ENCODE results near the gene GARIN5A.
"Not testable (repeated sequence)": the region's sequence is repeated elsewhere in the genome, so short reads cannot be mapped to it uniquely, and the experiment has no call there.

The GARIN5A gene

GRCh38 chr19:50488389-50489194 is 11.9 kb upstream of the GARIN5A start:
- DNase-seq (ENCODE audit: low read depth, low spot score) = no peak

DNA sequence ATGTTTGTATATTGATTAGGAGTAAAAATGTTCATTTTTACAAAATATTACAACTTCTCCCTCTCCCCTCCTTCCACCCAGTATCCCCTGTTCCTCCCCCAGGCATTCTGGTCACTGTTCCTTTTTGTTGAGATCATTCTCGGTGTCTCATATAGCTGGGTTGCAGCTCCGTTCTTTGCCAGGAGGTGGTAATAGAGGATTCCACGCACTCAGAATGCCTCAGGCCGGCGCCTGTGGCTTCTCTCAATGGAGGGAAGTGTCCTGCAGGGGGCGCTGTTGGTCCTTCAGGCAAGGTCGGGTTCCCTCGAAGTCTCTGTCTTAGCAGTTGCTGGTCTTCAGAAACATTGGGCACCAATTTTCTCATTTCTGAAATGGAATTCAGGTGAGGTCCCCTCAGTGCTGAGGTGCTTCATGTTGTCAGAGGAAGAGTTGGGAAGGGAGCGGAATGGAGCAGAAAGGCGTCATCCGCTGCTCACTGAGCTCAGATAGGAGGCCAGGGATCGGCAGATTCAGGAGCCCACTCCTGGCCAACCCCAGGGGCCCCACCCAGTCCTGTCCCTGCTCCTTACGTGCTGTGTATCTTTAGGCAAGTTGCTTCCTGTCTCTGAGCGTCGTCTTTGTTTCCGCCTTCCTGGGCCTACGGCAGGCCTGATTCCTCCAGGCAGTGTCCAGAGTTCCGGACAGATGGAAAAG is 10.3 kb upstream of the GARIN5A start:
- peak; percentile 96 for DNase-seq (ENCODE audit: low read depth, low spot score)

GRCh38 chr19:50485284-50485955 is 8.8 kb upstream of the GARIN5A start:
- no peak for DNase-seq (ENCODE audit: low read depth, low spot score)

DNA sequence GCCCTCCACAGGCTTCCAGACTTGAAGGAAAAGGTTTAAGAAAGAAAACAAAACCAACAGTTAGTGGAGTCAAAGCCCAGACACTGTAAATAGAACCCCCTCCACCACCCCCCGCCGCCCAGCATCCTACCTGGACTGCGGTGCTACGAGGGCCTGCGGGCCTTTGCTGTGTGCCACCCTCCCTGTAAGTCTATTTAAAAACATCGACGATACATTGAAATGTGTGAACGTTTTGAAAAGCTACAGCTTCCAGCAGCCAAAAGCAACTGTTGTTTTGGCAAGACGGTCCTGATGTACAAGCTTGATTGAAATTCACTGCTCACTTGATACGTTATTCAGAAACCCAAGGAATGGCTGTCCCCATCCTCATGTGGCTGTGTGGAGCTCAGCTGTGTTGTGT is 6.3 kb upstream of the GARIN5A start:
- DNase-seq (ENCODE audit: low read depth, low spot score) = no peak

DNA sequence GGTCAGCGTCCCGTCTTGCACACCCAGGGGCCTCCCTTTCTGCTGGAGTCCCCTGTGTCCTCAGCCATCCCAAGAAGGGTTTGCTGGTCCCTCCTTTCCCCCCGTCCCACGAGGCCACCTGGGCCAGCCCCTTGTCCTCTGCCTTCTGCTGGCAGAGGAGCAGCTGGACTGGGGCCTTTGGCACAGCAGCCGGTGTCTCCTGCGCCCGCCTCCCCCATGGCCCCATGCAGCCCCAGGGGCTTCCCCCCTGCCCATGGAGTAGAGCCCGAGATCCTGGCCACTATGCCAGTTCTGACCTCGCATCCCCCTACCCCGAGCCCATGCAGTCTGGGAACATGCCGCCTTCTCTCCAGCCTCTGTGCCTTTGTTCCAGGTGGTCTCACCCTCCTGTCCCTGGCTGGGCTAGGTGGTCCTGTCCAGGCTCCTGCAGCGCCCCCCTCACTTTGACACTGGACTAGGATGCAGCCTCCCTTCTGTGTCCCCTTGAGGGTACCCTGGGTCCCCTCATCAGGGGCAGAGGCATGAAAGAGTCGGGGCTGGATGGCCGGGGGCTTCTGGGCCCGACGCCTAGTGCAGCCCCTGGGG is 5.7 kb upstream of the GARIN5A start:
- no peak for DNase-seq (ENCODE audit: low read depth, low spot score)

DNA sequence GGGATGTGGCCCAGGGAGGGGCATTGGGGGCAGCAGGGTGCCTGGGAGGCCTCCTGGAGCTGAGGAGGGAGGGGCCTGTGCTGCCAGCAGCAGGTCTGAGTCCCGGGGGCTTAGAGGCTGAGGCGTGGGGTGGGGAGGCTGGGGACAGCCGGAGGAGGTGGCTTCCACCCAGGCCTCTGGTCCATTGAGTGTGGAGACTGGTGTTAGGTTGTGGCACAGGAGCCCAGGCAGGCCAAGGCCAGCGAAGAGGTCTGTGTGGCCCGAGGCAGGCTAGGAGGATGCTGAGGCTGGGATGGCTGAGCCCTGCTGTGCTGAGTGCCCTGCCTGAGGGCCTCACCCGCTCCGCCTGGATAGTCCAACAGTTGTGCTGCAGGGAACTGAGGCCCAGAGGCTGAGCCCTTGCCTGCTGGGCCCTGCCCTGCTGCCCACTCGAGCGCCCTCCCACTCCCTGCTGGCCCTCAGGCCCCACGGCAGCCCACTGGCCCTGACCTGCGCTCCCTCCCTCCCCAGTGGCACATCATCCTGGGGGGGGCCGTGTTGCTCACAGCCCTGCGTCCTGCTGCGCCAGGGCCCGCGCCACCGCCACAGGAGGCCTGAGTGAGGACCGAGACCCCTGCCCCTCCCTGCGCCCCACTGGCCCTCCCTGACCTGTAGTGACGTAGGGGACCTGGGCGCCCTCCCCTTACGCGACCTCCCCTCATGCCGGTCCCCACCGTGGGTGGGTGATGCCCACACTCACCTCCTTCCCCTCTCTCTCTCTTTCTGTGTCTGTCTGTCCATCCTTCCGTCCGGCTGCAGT is 4.9 kb upstream of the GARIN5A start:
- no peak for DNase-seq (ENCODE audit: low read depth, low spot score)

DNA sequence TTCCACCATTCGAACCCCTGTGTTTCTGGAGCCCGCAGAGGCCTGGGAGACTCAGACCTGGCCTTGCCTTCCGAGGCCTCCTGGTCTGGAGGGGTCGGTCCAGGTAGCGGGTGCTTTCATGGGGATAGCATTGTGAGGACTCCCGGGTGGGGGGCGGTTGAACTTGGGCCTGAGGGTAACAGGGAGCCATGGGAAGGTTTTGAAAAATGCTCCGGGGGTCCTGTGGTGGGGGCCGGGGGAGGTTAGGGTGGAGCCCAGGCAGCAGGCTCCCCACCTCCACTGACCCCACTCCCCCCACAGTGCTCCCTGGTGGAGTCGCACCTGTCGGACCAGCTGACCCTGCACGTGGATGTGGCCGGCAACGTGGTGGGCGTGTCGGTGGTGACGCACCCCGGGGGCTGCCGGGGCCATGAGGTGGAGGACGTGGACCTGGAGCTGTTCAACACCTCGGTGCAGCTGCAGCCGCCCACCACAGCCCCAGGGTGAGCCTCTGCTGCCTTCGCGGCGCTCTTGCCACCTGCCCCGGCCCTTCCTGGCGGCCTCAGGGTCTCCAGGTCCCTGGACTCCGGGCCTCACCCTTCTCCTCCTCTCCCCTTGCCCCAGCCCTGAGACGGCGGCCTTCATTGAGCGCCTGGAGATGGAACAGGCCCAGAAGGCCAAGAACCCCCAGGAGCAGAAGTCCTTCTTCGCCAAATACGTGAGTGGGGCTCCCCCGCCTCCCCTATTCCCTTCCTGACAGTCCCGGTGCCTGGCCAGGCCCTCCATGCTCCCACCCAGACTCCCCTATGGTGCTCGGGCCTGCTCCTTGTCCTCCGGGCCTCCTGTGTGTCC is 3.8 kb upstream of the GARIN5A start:
- DNase-seq (ENCODE audit: low read depth, low spot score) = no peak

DNA sequence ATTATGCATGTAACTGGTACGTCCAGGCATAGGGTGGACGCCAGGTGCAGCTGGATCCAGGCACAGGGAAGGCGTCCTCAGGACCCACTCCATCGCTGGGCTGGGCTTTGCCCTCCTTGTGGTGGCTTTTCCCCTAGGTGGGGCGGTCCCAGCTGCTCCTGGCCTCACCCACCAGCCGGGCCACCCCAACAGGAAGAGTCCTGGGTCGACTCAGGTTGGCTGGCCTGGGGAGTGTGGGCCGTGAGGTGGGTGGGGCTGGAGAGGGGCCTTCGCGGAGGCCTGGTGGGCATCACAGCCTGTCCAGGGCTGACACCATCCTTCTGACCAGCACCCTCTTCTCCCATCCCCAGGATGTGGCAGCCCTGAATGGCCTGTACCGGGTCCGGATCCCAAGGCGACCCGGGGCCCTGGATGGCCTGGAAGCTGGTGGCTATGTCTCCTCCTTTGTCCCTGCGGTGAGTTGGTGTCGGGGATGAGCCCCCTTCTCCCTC is 3.2 kb upstream of the GARIN5A start:
- no peak for DNase-seq (ENCODE audit: low read depth, low spot score)

DNA sequence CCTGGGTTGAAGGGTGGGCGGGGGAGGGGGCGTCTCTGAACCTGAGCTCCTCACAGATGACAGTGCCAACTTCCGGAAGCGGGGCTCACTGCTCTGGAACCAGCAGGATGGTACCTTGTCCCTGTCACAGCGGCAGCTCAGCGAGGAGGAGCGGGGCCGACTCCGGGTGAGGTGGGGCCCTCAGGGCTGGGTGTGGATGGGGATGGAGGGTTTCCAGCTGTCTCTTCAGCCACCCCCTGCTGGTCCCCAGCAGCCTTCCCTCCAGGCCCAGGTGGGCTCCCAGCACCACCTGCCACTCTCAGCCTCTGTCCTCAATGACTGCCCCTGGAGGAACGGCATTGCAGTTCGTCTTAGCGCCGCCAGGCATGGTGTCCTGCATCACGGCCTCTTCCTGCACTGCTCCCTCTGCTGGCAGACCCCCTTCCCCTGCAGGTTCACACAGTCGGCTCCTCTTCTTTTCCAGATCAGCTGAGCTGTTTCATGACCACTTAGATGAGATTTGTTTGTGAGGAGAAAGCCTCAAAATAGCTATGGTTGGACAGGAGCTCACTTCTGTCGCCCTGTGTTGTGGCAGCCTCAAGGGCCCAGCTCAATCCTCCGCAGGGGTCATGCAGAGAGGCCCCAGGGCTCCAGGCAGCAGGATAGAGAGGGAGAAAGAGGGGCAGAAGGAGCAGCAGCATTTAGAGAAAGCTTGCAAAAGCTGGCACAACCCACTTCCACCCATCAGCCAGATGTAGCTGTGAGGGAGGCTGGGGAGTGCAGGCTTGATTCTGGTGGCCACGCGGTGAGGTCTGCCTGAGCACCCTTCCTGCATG is 2.5 kb upstream of the GARIN5A start:
- DNase-seq (ENCODE audit: low read depth, low spot score) = peak; percentile 86

- no peak for DNase-seq (ENCODE audit: low read depth, low spot score)
Observed at GRCh38 chr19:50477751-50478515, 1.3 kb upstream of the GARIN5A start.

GRCh38 chr19:50476907-50477238 is 225 bp upstream of the GARIN5A start:
- DNase-seq (ENCODE audit: low read depth, low spot score) = no peak

GRCh38 chr19:50475736-50476223 is 868 bp downstream of the GARIN5A start:
- no peak for DNase-seq (ENCODE audit: low read depth, low spot score)

DNA sequence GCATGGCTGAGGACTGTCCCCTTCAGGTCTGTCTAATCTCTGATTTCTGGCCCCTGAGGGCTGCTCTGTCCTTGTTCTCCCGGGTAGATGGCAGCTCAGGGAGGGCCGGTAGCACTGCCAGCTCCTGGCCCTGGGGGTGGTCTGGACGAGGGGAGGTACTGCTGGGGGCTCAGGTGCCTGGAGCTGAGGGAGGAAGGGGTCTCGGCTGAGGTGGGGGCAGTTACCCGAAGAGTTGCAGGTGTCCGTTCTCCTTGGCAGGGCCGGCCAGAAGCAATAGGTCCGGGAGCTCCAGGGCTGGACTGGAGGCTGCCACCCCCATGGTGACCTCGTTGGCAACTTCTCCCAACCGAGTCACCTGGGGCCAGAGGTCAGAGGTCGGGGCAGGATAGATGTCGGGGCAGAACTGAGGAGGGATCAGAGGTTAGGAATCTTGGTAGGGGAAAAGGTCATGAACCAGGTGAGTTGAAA is 1.5 kb downstream of the GARIN5A start:
- no peak for DNase-seq (ENCODE audit: low read depth, low spot score)

- DNase-seq (ENCODE audit: low read depth, low spot score) = not testable (repeated sequence)
Observed at GRCh38 chr19:50473336-50473735, 3.3 kb downstream of the GARIN5A start.

- DNase-seq (ENCODE audit: low read depth, low spot score) = no peak
Observed at GRCh38 chr19:50468818-50469217, 7.8 kb downstream of the GARIN5A start.

- no peak for DNase-seq (ENCODE audit: low read depth, low spot score)
Observed at GRCh38 chr19:50467566-50467965, 9.1 kb downstream of the GARIN5A start.

DNA sequence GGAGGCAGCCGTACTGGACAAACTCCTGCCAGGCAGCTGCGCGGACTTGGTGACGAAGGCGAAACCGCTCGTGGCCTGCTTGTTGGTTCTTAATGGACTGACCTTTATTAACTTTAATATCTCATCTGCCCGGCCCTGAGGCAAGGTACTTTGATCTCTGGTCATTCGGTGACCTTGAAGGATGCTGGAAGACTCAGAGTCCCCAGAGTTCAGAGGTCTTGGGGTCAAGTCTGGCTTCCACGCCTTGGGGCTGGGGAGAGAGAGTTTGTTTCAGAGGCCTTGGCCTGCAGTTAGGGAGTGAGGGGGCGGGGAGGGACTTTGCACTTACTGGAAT is 10.0 kb downstream of the GARIN5A start:
- DNase-seq (ENCODE audit: low read depth, low spot score) = no peak

DNA sequence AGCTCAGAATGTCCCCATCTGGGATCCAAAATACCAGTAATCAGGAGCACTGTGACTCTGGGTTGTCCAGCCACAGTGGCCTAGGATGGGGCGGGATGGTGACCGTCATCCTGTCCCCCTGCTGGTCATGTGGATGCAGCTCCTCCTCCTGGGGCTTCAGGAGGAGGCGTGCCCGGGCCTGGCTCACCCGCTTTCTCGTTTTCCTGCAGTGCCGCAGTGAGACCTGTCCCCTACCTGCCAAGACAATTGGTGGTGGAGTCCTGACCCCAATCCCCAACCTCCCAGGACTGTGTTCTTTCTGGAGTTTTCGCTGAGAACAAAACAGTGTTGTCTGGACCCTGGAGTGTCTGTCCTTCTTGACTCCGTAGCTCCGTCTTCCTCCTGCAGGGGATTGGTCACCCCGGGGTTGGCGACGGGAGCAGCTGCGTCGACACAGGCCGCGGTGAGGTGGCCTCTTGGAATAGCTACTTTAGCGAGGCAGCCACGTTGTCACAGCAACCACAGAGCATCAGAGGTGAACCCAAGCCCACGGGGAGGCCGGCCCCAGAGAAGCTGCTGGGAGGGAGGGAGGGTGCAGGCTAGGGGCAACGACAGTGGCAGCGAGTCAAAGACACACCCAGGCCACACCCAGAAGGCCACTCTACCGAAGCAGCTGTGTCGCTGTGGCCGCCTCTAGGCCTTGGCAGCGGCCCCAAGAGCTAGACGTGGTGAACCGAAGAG is 10.5 kb downstream of the GARIN5A start:
- peak; percentile 81 for DNase-seq (ENCODE audit: low read depth, low spot score)

Measured in ELF-1 (cell line).